Neural cell (in vitro differentiated cells): Measurements from ENCODE around the gene PSEN2. TPM values are rescaled to one million over a fixed set of nuclear protein-coding genes. Genes with fewer than 3 reads are reported as not detected.

Source experiments
- H2AFZ ChIP-seq: fragments of 200-600, 300-800 bp; sonication (generic), shearing (Covaris generic); 2 replicates; pipeline ENCODE4 v1.6.0; 2014; ENCODE audit warnings: low read depth, mild to moderate bottlenecking, antibody characterized with exemption, low read length, moderate library complexity
- H3F3A ChIP-seq: fragments of 200-600 bp; shearing (Covaris generic); 2 replicates; pipeline ENCODE4 v1.6.1; 2016; ENCODE audit warnings: mild to moderate bottlenecking, moderate library complexity, mixed read lengths, antibody characterized with exemption, low read length; ENCODE audit not compliant: insufficient read depth, poor library complexity, severe bottlenecking
- H3K27ac ChIP-seq: fragments of 200-600, 300-800 bp; sonication (generic), shearing (Covaris generic); 2 replicates; pipeline ENCODE4 v1.5.1; 2014; ENCODE audit warnings: mild to moderate bottlenecking, low read length, moderate library complexity
- H3K27me3 ChIP-seq: fragments of 300-800, 200-600 bp; sonication (generic), shearing (Covaris generic); 2 replicates; pipeline ENCODE4 v1.6.0; 2014; ENCODE audit warnings: mild to moderate bottlenecking, low read depth, low read length, moderate library complexity; ENCODE audit not compliant: insufficient read depth
- H3K36me3 ChIP-seq: fragments of 300-800, 200-600 bp; sonication (generic), shearing (Covaris generic); 2 replicates; pipeline ENCODE4 v1.5.1; 2014; ENCODE audit warnings: mild to moderate bottlenecking, antibody characterized with exemption, low read length, moderate library complexity; ENCODE audit not compliant: insufficient read depth
- H3K4me2 ChIP-seq: fragments of 300-800, 200-600 bp; sonication (generic), shearing (Covaris generic); 2 replicates; pipeline ENCODE4 v1.6.0; 2014; ENCODE audit warnings: mild to moderate bottlenecking, low read length
- H3K4me3 ChIP-seq: fragments of 300-800, 200-600 bp; sonication (generic), shearing (Covaris generic); 2 replicates; pipeline ENCODE4 v1.5.1; 2014; ENCODE audit warnings: mild to moderate bottlenecking, low read length, moderate library complexity
- H3K79me2 ChIP-seq: fragments of 200-600 bp; shearing (Covaris generic); replicated peaks from 2 replicates; pipeline ENCODE4 v1.6.0; 2014; ENCODE audit warnings: mild to moderate bottlenecking, low read length, moderate library complexity; ENCODE audit not compliant: insufficient read depth
- H3K9ac ChIP-seq: fragments of 300-800, 200-600 bp; sonication (generic), shearing (Covaris generic); 2 replicates; pipeline ENCODE4 v1.6.1; 2016; ENCODE audit warnings: mild to moderate bottlenecking, low read length, mixed read lengths
- H3K9me2 ChIP-seq: fragments of 200-600 bp; shearing (Covaris generic); 2 replicates; pipeline ENCODE4 v1.6.1; 2016; ENCODE audit warnings: mild to moderate bottlenecking, low read length, mixed read lengths; ENCODE audit not compliant: insufficient read depth
- H3K9me3 ChIP-seq: fragments of 200-600, 300-800 bp; sonication (generic), shearing (Covaris generic); 2 replicates; pipeline ENCODE4 v1.6.1; 2016; ENCODE audit warnings: mild to moderate bottlenecking, mixed run types, low read length, moderate library complexity, mixed read lengths
- H4K20me1 ChIP-seq: fragments of 200-600 bp; shearing (Covaris generic); 2 replicates; pipeline ENCODE4 v1.6.1; 2016; ENCODE audit warnings: mild to moderate bottlenecking, mixed run types; ENCODE audit not compliant: insufficient read depth
- EP300 ChIP-seq: fragments of 450-650 bp; conservative IDR thresholded peaks from 2 replicates; pipeline ENCODE4 v1.6.1; 2014; ENCODE audit warnings: antibody characterized with exemption, mild to moderate bottlenecking, moderate library complexity; ENCODE audit not compliant: poor library complexity, severe bottlenecking
- EZH2 ChIP-seq: fragments of 200-600, 300-800 bp; shearing (Covaris generic), sonication (generic); IDR thresholded peaks from 2 replicates; pipeline ENCODE4 v1.6.1; 2014; ENCODE audit warnings: antibody characterized with exemption, low read length, borderline replicate concordance, mild to moderate bottlenecking; ENCODE audit not compliant: insufficient read depth, poor library complexity, severe bottlenecking
- MXI1 ChIP-seq: fragments of 450-650 bp; conservative IDR thresholded peaks from 2 replicates; pipeline ENCODE4 v1.6.1; 2014; ENCODE audit warnings: antibody characterized with exemption, mild to moderate bottlenecking; ENCODE audit not compliant: poor library complexity, severe bottlenecking
- POLR2AphosphoS5 ChIP-seq: IDR thresholded peaks from 2 replicates; pipeline ENCODE4 v1.6.1; 2012
- RAD21 ChIP-seq: fragments of 450-650 bp; conservative IDR thresholded peaks from 2 replicates; pipeline ENCODE4 v1.6.1; 2014; ENCODE audit warnings: antibody characterized with exemption, mild to moderate bottlenecking, moderate library complexity
- SMC3 ChIP-seq: fragments of 450-650 bp; conservative IDR thresholded peaks from 2 replicates; pipeline ENCODE4 v1.6.1; 2014; ENCODE audit warnings: antibody characterized with exemption, mild to moderate bottlenecking, moderate library complexity; ENCODE audit not compliant: poor library complexity
- TAF1 ChIP-seq: IDR thresholded peaks from 2 replicates; pipeline ENCODE4 v1.6.1; 2012; ENCODE audit warnings: low read depth
- polyA plus RNA-seq: library from polyadenylated mRNA; depleted of rRNA; stranded (reverse); fragments of >200 nt; gene quantifications from 2 replicates; pipeline ENCODE4 v1.2.3, GENCODE V29; 2014
- TF ChIP-seq, protein P1 (sequence below): fragments of 450-650 bp; IDR thresholded peaks from 2 replicates; pipeline ENCODE4 v1.5.1; 2014; ENCODE audit warnings: antibody characterized with exemption, mild to moderate bottlenecking, moderate library complexity; ENCODE audit not compliant: poor library complexity, severe bottlenecking
- TF ChIP-seq, protein P2 (sequence below): IDR thresholded peaks from 2 replicates; pipeline ENCODE4 v1.6.1; 2012; ENCODE audit warnings: borderline replicate concordance

The PSEN2 gene
- polyA plus RNA-seq, 1 donor from 2014 or later = 12.9 TPM

DNA sequence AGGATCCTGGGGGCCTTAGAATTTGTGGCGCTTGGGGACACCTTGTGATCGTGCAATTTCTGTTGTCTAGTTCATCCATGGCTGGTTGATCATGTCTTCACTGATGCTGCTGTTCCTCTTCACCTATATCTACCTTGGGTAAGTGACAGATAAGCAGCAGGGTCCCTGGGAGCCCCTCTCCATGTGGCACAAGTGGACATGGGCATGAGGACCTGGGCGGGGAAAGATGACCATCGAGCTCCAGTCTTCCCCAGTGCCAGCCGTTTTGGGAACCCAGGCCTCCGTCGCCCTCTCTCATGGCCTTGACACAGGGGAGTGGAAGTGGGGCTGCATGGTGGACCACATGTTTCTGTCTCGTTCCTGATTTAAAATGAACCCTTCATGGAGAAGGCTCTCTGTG lies 17.6 kb downstream of the PSEN2 start:
- TF ChIP-seq RAD21 = no peak
- TF ChIP-seq, protein P1, sequence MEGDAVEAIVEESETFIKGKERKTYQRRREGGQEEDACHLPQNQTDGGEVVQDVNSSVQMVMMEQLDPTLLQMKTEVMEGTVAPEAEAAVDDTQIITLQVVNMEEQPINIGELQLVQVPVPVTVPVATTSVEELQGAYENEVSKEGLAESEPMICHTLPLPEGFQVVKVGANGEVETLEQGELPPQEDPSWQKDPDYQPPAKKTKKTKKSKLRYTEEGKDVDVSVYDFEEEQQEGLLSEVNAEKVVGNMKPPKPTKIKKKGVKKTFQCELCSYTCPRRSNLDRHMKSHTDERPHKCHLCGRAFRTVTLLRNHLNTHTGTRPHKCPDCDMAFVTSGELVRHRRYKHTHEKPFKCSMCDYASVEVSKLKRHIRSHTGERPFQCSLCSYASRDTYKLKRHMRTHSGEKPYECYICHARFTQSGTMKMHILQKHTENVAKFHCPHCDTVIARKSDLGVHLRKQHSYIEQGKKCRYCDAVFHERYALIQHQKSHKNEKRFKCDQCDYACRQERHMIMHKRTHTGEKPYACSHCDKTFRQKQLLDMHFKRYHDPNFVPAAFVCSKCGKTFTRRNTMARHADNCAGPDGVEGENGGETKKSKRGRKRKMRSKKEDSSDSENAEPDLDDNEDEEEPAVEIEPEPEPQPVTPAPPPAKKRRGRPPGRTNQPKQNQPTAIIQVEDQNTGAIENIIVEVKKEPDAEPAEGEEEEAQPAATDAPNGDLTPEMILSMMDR = no peak
- TF ChIP-seq EZH2 = no peak
- no peak for TF ChIP-seq POLR2AphosphoS5
- TF ChIP-seq, protein P2, sequence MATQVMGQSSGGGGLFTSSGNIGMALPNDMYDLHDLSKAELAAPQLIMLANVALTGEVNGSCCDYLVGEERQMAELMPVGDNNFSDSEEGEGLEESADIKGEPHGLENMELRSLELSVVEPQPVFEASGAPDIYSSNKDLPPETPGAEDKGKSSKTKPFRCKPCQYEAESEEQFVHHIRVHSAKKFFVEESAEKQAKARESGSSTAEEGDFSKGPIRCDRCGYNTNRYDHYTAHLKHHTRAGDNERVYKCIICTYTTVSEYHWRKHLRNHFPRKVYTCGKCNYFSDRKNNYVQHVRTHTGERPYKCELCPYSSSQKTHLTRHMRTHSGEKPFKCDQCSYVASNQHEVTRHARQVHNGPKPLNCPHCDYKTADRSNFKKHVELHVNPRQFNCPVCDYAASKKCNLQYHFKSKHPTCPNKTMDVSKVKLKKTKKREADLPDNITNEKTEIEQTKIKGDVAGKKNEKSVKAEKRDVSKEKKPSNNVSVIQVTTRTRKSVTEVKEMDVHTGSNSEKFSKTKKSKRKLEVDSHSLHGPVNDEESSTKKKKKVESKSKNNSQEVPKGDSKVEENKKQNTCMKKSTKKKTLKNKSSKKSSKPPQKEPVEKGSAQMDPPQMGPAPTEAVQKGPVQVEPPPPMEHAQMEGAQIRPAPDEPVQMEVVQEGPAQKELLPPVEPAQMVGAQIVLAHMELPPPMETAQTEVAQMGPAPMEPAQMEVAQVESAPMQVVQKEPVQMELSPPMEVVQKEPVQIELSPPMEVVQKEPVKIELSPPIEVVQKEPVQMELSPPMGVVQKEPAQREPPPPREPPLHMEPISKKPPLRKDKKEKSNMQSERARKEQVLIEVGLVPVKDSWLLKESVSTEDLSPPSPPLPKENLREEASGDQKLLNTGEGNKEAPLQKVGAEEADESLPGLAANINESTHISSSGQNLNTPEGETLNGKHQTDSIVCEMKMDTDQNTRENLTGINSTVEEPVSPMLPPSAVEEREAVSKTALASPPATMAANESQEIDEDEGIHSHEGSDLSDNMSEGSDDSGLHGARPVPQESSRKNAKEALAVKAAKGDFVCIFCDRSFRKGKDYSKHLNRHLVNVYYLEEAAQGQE = no peak
- no peak for TF ChIP-seq MXI1
- no peak for TF ChIP-seq EP300
- no peak for TF ChIP-seq SMC3
- no peak for TF ChIP-seq TAF1
- Histone ChIP-seq H3K4me2 (no peak overlapping the region), H3K9me3 (no peaks in the 10 kb centered on the region), H3K27me3 (no peaks in the 10 kb centered on the region), H3K9ac (no peak overlapping the region), H3K9me2 (no peaks in the 10 kb centered on the region), H3F3A (no peaks in the 10 kb centered on the region), H4K20me1 (no peaks in the 10 kb centered on the region), H3K27ac (no peak overlapping the region), H3K36me3 (no peaks in the 10 kb centered on the region), H3K79me2 (no peaks in the 10 kb centered on the region), H2AFZ (no peak overlapping the region), H3K4me3 (no peak overlapping the region)

DNA sequence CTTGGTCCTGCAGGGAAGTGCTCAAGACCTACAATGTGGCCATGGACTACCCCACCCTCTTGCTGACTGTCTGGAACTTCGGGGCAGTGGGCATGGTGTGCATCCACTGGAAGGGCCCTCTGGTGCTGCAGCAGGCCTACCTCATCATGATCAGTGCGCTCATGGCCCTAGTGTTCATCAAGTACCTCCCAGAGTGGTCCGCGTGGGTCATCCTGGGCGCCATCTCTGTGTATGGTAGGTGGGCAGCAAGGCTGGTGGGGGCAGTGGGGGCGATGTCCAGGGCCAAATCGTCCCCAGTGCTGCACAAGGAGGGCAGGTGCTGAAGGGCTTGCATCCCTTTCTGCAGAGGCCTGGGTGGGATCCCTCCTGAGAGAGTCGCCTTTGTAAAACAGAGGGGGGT lies 18.4 kb downstream of the PSEN2 start:
- no peak overlapping the region for H3K4me2 ChIP-seq
- no peak overlapping the region for H2AFZ ChIP-seq
- no peaks in the 10 kb centered on the region for H3K36me3 ChIP-seq

More for the DNA sequence above, 18.4 kb downstream of the PSEN2 start:
- no peak overlapping the region for H3K27ac ChIP-seq
- no peak overlapping the region for H3K9ac ChIP-seq
- H3K9me3 ChIP-seq = no peaks in the 10 kb centered on the region
- no peaks in the 10 kb centered on the region for H3F3A ChIP-seq
- no peaks in the 10 kb centered on the region for H4K20me1 ChIP-seq
- H3K4me3 ChIP-seq = no peak overlapping the region
- no peaks in the 10 kb centered on the region for H3K79me2 ChIP-seq
- H3K9me2 ChIP-seq = no peaks in the 10 kb centered on the region
- TF ChIP-seq TAF1 = no peak
- TF ChIP-seq, protein P2 = no peak
- no peak for TF ChIP-seq EZH2
- TF ChIP-seq EP300 = no peak
- no peak for TF ChIP-seq RAD21
- TF ChIP-seq POLR2AphosphoS5 = no peak
- TF ChIP-seq SMC3 = no peak
- no peak for TF ChIP-seq MXI1
- TF ChIP-seq, protein P1 = no peak
- H3K27me3 ChIP-seq = no peaks in the 10 kb centered on the region
